ENCODE results near the gene ESRP2.

GRCh38 chr16:68202091-68202519, 33.8 kb downstream of the ESRP2 start:
- TF ChIP-seq RBAK (tag by site-specific recombination; IDR thresholded peaks at IDR 0.05) (no peak), ZBTB11 (tag by site-specific recombination; conservative IDR thresholded peaks at IDR 0.05; ENCODE audit: low read depth) (no peak), KLF16 (tag by site-specific recombination; IDR thresholded peaks at IDR 0.05) (no peak), CTCF (tag by site-specific recombination; IDR thresholded peaks at IDR 0.05) (no peak), ZNF114 (tag by site-specific recombination; IDR thresholded peaks at IDR 0.05) (no peak), ZNF24 (tag by site-specific recombination; IDR thresholded peaks at IDR 0.05) (no peak)

All from HEK293 (cell line).